ENCODE measurements around the gene NR5A1.
A peak's percentile ranks its signal among the peaks of the same experiment; 100 is the strongest.

The NR5A1 gene

GRCh38 chr9:124504530-124505005 lies 2.6 kb downstream of the NR5A1 start:
- H3K4me3 ChIP-seq (ENCODE audit: low read length), result no peak overlapping the region
- WGBS (ENCODE audit: extremely low coverage, insufficient coverage, low lambda C conversion rate), result no CpG with 5 or more reads among the region's 81 CpGs
- no peak for DNase-seq

GRCh38 chr9:124503713-124504529 lies 3.3 kb downstream of the NR5A1 start:
- no peak overlapping the region for H3K4me3 ChIP-seq (ENCODE audit: low read length)

More at GRCh38 chr9:124504530-124505005, 2.6 kb downstream of the NR5A1 start:
- Histone ChIP-seq H3K4ac (ENCODE audit: low read depth, low read length) (no peak overlapping the region), H3K27ac (ENCODE audit: low read depth, low read length) (no peak overlapping the region), H3K9ac (ENCODE audit: low read length) (no peak overlapping the region), H3K27me3 (ENCODE audit: insufficient read depth, low read length, poor library complexity) (peaks cover 31% of the 10 kb centered on the region), H3K4me1 (ENCODE audit: control insufficient read depth, low read depth, low read length) (no peaks in the 10 kb centered on the region), H3K23ac (ENCODE audit: low read length) (no peak overlapping the region), H3K4me2 (ENCODE audit: low read length) (no peak overlapping the region), H3K79me2 (ENCODE audit: control insufficient read depth, insufficient read depth, low read length) (no peaks in the 10 kb centered on the region), H2BK5ac (ENCODE audit: low read length) (no peak overlapping the region), H4K5ac (ENCODE audit: low read length) (no peak overlapping the region), H3K56ac (ENCODE audit: low read length) (peak overlapping the region; percentile 42), H4K8ac (ENCODE audit: low read depth, low read length) (no peak overlapping the region), H2BK120ac (ENCODE audit: low read depth, low read length) (no peak overlapping the region), H2BK15ac (replicated peaks; ENCODE audit: low read depth) (no peak overlapping the region), H2AK5ac (ENCODE audit: low read length) (no peak overlapping the region), H3K79me1 (ENCODE audit: low read length) (no peaks in the 10 kb centered on the region), H3K36me3 (ENCODE audit: control insufficient read depth, insufficient read depth, low read length) (no peaks in the 10 kb centered on the region), H3K18ac (ENCODE audit: low read length) (no peak overlapping the region)

GRCh38 chr9:124502711-124503702 lies 4.2 kb downstream of the NR5A1 start:
- peak overlapping the region; percentile 4 for H3K4me2 ChIP-seq (ENCODE audit: low read length)
- H2BK15ac ChIP-seq (replicated peaks; ENCODE audit: low read depth), result no peak overlapping the region
- no peaks in the 10 kb centered on the region for H3K36me3 ChIP-seq (ENCODE audit: control insufficient read depth, insufficient read depth, low read length)
- H2BK5ac ChIP-seq (ENCODE audit: low read length), result no peak overlapping the region
- no peak overlapping the region for H4K8ac ChIP-seq (ENCODE audit: low read depth, low read length)
- H4K5ac ChIP-seq (ENCODE audit: low read length), result no peak overlapping the region
- H3K79me1 ChIP-seq (ENCODE audit: low read length), result no peaks in the 10 kb centered on the region
- DNase-seq, result peak; percentile 61
- H3K23ac ChIP-seq (ENCODE audit: low read length), result no peak overlapping the region
- H3K56ac ChIP-seq (ENCODE audit: low read length), result peak overlapping the region; percentile 2
- no peak overlapping the region for H3K18ac ChIP-seq (ENCODE audit: low read length)
- H3K27ac ChIP-seq (ENCODE audit: low read depth, low read length), result no peak overlapping the region
- no peaks in the 10 kb centered on the region for H3K4me1 ChIP-seq (ENCODE audit: control insufficient read depth, low read depth, low read length)
- no peak overlapping the region for H3K9ac ChIP-seq (ENCODE audit: low read length)
- H2AK5ac ChIP-seq (ENCODE audit: low read length), result no peak overlapping the region
- no peak overlapping the region for H3K4ac ChIP-seq (ENCODE audit: low read depth, low read length)
- H2BK120ac ChIP-seq (ENCODE audit: low read depth, low read length), result no peak overlapping the region
- H3K27me3 ChIP-seq (ENCODE audit: insufficient read depth, low read length, poor library complexity), result peaks cover 31% of the 10 kb centered on the region
- no CpG with 5 or more reads among the region's 96 CpGs for WGBS (ENCODE audit: extremely low coverage, insufficient coverage, low lambda C conversion rate)
- no peak overlapping the region for H3K4me3 ChIP-seq (ENCODE audit: low read length)
- H3K79me2 ChIP-seq (ENCODE audit: control insufficient read depth, insufficient read depth, low read length), result no peaks in the 10 kb centered on the region

More at GRCh38 chr9:124503713-124504529, 3.3 kb downstream of the NR5A1 start:
- H3K27ac ChIP-seq (ENCODE audit: low read depth, low read length), result no peak overlapping the region
- no peak overlapping the region for H2BK120ac ChIP-seq (ENCODE audit: low read depth, low read length)
- no peak overlapping the region for H3K4ac ChIP-seq (ENCODE audit: low read depth, low read length)
- no peak overlapping the region for H4K5ac ChIP-seq (ENCODE audit: low read length)
- H3K79me2 ChIP-seq (ENCODE audit: control insufficient read depth, insufficient read depth, low read length), result no peaks in the 10 kb centered on the region
- DNase-seq, result no peak
- no CpG with 5 or more reads among the region's 76 CpGs for whole genome bisulfite sequencing (ENCODE audit: extremely low coverage, insufficient coverage, low lambda C conversion rate)
- no peak overlapping the region for H3K23ac ChIP-seq (ENCODE audit: low read length)
- peaks cover 31% of the 10 kb centered on the region for H3K27me3 ChIP-seq (ENCODE audit: insufficient read depth, low read length, poor library complexity)
- no peak overlapping the region for H2BK15ac ChIP-seq (replicated peaks; ENCODE audit: low read depth)
- H3K36me3 ChIP-seq (ENCODE audit: control insufficient read depth, insufficient read depth, low read length), result no peaks in the 10 kb centered on the region
- H3K56ac ChIP-seq (ENCODE audit: low read length), result peak overlapping the region; percentile 42
- peak overlapping the region; percentile 15 for H3K4me2 ChIP-seq (ENCODE audit: low read length)
- H3K9ac ChIP-seq (ENCODE audit: low read length), result no peak overlapping the region
- no peaks in the 10 kb centered on the region for H3K4me1 ChIP-seq (ENCODE audit: control insufficient read depth, low read depth, low read length)
- H3K79me1 ChIP-seq (ENCODE audit: low read length), result no peaks in the 10 kb centered on the region
- H2BK5ac ChIP-seq (ENCODE audit: low read length), result no peak overlapping the region
- H4K8ac ChIP-seq (ENCODE audit: low read depth, low read length), result no peak overlapping the region
- H3K18ac ChIP-seq (ENCODE audit: low read length), result no peak overlapping the region
- no peak overlapping the region for H2AK5ac ChIP-seq (ENCODE audit: low read length)

- Histone ChIP-seq H3K27ac (ENCODE audit: low read depth, low read length) (no peak overlapping the region), H4K8ac (ENCODE audit: low read depth, low read length) (no peak overlapping the region), H3K23ac (ENCODE audit: low read length) (no peak overlapping the region), H3K79me2 (ENCODE audit: control insufficient read depth, insufficient read depth, low read length) (no peaks in the 10 kb centered on the region), H2AK5ac (ENCODE audit: low read length) (no peak overlapping the region), H3K79me1 (ENCODE audit: low read length) (no peaks in the 10 kb centered on the region), H2BK15ac (replicated peaks; ENCODE audit: low read depth) (no peak overlapping the region), H3K56ac (ENCODE audit: low read length) (no peak overlapping the region), H3K4me3 (ENCODE audit: low read length) (no peak overlapping the region), H3K9ac (ENCODE audit: low read length) (no peak overlapping the region), H3K4me2 (ENCODE audit: low read length) (no peak overlapping the region), H3K18ac (ENCODE audit: low read length) (no peak overlapping the region), H2BK5ac (ENCODE audit: low read length) (no peak overlapping the region), H3K4ac (ENCODE audit: low read depth, low read length) (no peak overlapping the region), H3K4me1 (ENCODE audit: control insufficient read depth, low read depth, low read length) (no peaks in the 10 kb centered on the region), H3K36me3 (ENCODE audit: control insufficient read depth, insufficient read depth, low read length) (no peaks in the 10 kb centered on the region), H3K27me3 (ENCODE audit: insufficient read depth, low read length, poor library complexity) (peaks cover 31% of the 10 kb centered on the region), H4K5ac (ENCODE audit: low read length) (no peak overlapping the region), H2BK120ac (ENCODE audit: low read depth, low read length) (no peak overlapping the region)
- no CpG with 5 or more reads among the region's 11 CpGs for WGBS (ENCODE audit: extremely low coverage, insufficient coverage, low lambda C conversion rate)
- DNase-seq, result no peak
Observed at GRCh38 chr9:124501771-124502320, 5.4 kb downstream of the NR5A1 start.

- Histone ChIP-seq H3K36me3 (ENCODE audit: control insufficient read depth, insufficient read depth, low read length) (no peaks in the 10 kb centered on the region), H2BK15ac (replicated peaks; ENCODE audit: low read depth) (no peak overlapping the region), H3K79me1 (ENCODE audit: low read length) (no peaks in the 10 kb centered on the region), H3K56ac (ENCODE audit: low read length) (no peak overlapping the region), H2BK120ac (ENCODE audit: low read depth, low read length) (no peak overlapping the region), H3K27ac (ENCODE audit: low read depth, low read length) (no peak overlapping the region), H2BK5ac (ENCODE audit: low read length) (no peak overlapping the region), H4K8ac (ENCODE audit: low read depth, low read length) (no peak overlapping the region), H3K4me3 (ENCODE audit: low read length) (no peak overlapping the region), H2AK5ac (ENCODE audit: low read length) (no peak overlapping the region), H3K23ac (ENCODE audit: low read length) (no peak overlapping the region), H3K18ac (ENCODE audit: low read length) (no peak overlapping the region), H4K5ac (ENCODE audit: low read length) (no peak overlapping the region), H3K4ac (ENCODE audit: low read depth, low read length) (no peak overlapping the region), H3K79me2 (ENCODE audit: control insufficient read depth, insufficient read depth, low read length) (no peaks in the 10 kb centered on the region), H3K9ac (ENCODE audit: low read length) (no peak overlapping the region), H3K27me3 (ENCODE audit: insufficient read depth, low read length, poor library complexity) (peaks cover 31% of the 10 kb centered on the region), H3K4me2 (ENCODE audit: low read length) (no peak overlapping the region), H3K4me1 (ENCODE audit: control insufficient read depth, low read depth, low read length) (no peaks in the 10 kb centered on the region)
- DNase-seq, result peak; percentile 43
- no CpG with 5 or more reads among the region's 12 CpGs for WGBS (ENCODE audit: extremely low coverage, insufficient coverage, low lambda C conversion rate)
Observed at GRCh38 chr9:124500796-124501611, 6.2 kb downstream of the NR5A1 start.

Data from mesendoderm (in vitro differentiated cells).